Activated CD8-positive, alpha-beta T cell treated with anti-CD3 and anti-CD28 coated beads, Interleukin-2, amount 10 ng/mL, durations not matched to agents 7 days and 5 days (primary cell): ENCODE measurements around the gene MYO16. TPM values are rescaled to one million over a fixed set of nuclear protein-coding genes. Genes with fewer than 3 reads are reported as not detected.

Experiments
- ATAC-seq: fragments of 150-1000 bp; cut with Tn5 transposase; one replicate; pipeline ENCODE4 v1.10.0; 2021; ENCODE audit warnings: moderate library complexity
- CTCF ChIA-PET: fragments of 350-600 bp; sonication (Branson Sonifier 250); formaldehyde crosslinking; loops from one replicate; lab custom pipeline; 2021; ENCODE audit warnings: antibody characterized with exemption; lab: Charles Lee
- POLR2A ChIA-PET: fragments of 350-600 bp; sonication (Branson Sonifier 250); formaldehyde crosslinking; loops from one replicate; lab custom pipeline; 2021; ENCODE audit warnings: antibody characterized with exemption; lab: Charles Lee
- DNase-seq: peaks from one replicate; pipeline ENCODE4 v3.0.0-alpha.2; 2020
- H3K27ac Mint-ChIP-seq: one replicate; pipeline ENCODE4 v1.8.0; 2021; ENCODE audit warnings: mild to moderate bottlenecking, mixed read lengths
- H3K27me3 Mint-ChIP-seq: one replicate; pipeline ENCODE4 v1.8.0; 2021; ENCODE audit warnings: low read depth, mixed read lengths
- H3K36me3 Mint-ChIP-seq: one replicate; pipeline ENCODE4 v1.8.0; 2021; ENCODE audit warnings: low read depth, mixed read lengths
- H3K4me1 Mint-ChIP-seq: one replicate; pipeline ENCODE4 v1.8.0; 2021; ENCODE audit warnings: low read depth, mixed read lengths
- H3K4me3 Mint-ChIP-seq: one replicate; pipeline ENCODE4 v1.8.0; 2021; ENCODE audit warnings: mild to moderate bottlenecking, mixed read lengths
- H3K9me3 Mint-ChIP-seq: one replicate; pipeline ENCODE4 v1.8.0; 2022; ENCODE audit warnings: mixed read lengths; ENCODE audit not compliant: insufficient read depth
- total RNA-seq, 2 experiments: library from RNA; stranded (reverse); gene quantifications; one replicate each; pipeline ENCODE4 v1.2.3, GENCODE V29; 2021

MYO16 gene
- total RNA-seq, 2 experiments from 2014 or later, result not detected

- no peak overlapping the region for H3K4me3 Mint-ChIP-seq
- POLR2A ChIA-PET, result no interaction called here
- CTCF ChIA-PET, result no interaction called here
- no peaks in the 10 kb centered on the region for H3K9me3 Mint-ChIP-seq
- ATAC-seq (no peak), DNase-seq (no peak)
- no peaks in the 10 kb centered on the region for H3K4me1 Mint-ChIP-seq
- no peaks in the 10 kb centered on the region for H3K36me3 Mint-ChIP-seq
- H3K27ac Mint-ChIP-seq, result no peak overlapping the region
- peaks cover 2% of the 10 kb centered on the region for H3K27me3 Mint-ChIP-seq
Observed at GRCh38 chr13:109150696-109151095, 521.3 kb downstream of the MYO16 start.

GRCh38 chr13:109151255-109151654 is 521.8 kb downstream of the MYO16 start:
- Mint-ChIP-seq H3K4me3 (no peak overlapping the region), H3K36me3 (no peaks in the 10 kb centered on the region), H3K4me1 (no peaks in the 10 kb centered on the region), H3K9me3 (no peaks in the 10 kb centered on the region), H3K27ac (no peak overlapping the region), H3K27me3 (peaks cover 2% of the 10 kb centered on the region)
- ATAC-seq (no peak), DNase-seq (no peak)
- CTCF ChIA-PET, result no interaction called here
- POLR2A ChIA-PET, result no interaction called here

GRCh38 chr13:109151696-109152095 is 522.3 kb downstream of the MYO16 start:
- CTCF ChIA-PET, result no interaction called here
- no peaks in the 10 kb centered on the region for H3K4me1 Mint-ChIP-seq
- no peak overlapping the region for H3K27ac Mint-ChIP-seq

GRCh38 chr13:109152311-109152820 is 523.0 kb downstream of the MYO16 start:
- Mint-ChIP-seq H3K27me3 (peaks cover 4% of the 10 kb centered on the region), H3K9me3 (no peaks in the 10 kb centered on the region), H3K4me1 (no peaks in the 10 kb centered on the region), H3K36me3 (no peaks in the 10 kb centered on the region), H3K27ac (no peak overlapping the region), H3K4me3 (no peak overlapping the region)
- ChIA-PET POLR2A (no interaction called here), CTCF (no interaction called here)
- ATAC-seq, result no peak
- no peak for DNase-seq

More at GRCh38 chr13:109151696-109152095, 522.3 kb downstream of the MYO16 start:
- ATAC-seq, result no peak
- no peaks in the 10 kb centered on the region for H3K36me3 Mint-ChIP-seq
- H3K9me3 Mint-ChIP-seq, result no peaks in the 10 kb centered on the region
- POLR2A ChIA-PET, result no interaction called here
- no peak overlapping the region for H3K4me3 Mint-ChIP-seq
- no peak for DNase-seq
- H3K27me3 Mint-ChIP-seq, result peaks cover 4% of the 10 kb centered on the region

- no peak overlapping the region for H3K4me3 Mint-ChIP-seq
- H3K27ac Mint-ChIP-seq, result no peak overlapping the region
- DNase-seq (no peak), ATAC-seq (no peak)
- H3K36me3 Mint-ChIP-seq, result no peaks in the 10 kb centered on the region
- H3K9me3 Mint-ChIP-seq, result no peaks in the 10 kb centered on the region
- ChIA-PET POLR2A (no interaction called here), CTCF (no interaction called here)
- peaks cover 4% of the 10 kb centered on the region for H3K27me3 Mint-ChIP-seq
- no peaks in the 10 kb centered on the region for H3K4me1 Mint-ChIP-seq
Observed at GRCh38 chr13:109152941-109153340, 523.5 kb downstream of the MYO16 start.

GRCh38 chr13:109154146-109154545 is 524.7 kb downstream of the MYO16 start:
- H3K27me3 Mint-ChIP-seq, result peaks cover 4% of the 10 kb centered on the region
- no peaks in the 10 kb centered on the region for H3K9me3 Mint-ChIP-seq
- POLR2A ChIA-PET, result no interaction called here
- no peaks in the 10 kb centered on the region for H3K4me1 Mint-ChIP-seq
- no peak overlapping the region for H3K4me3 Mint-ChIP-seq
- no peaks in the 10 kb centered on the region for H3K36me3 Mint-ChIP-seq
- DNase-seq (no peak), ATAC-seq (no peak)
- H3K27ac Mint-ChIP-seq, result no peak overlapping the region
- CTCF ChIA-PET, result no interaction called here

- DNase-seq (no peak), ATAC-seq (no peak)
- Mint-ChIP-seq H3K36me3 (no peaks in the 10 kb centered on the region), H3K4me3 (no peak overlapping the region), H3K27ac (no peak overlapping the region), H3K4me1 (no peaks in the 10 kb centered on the region), H3K9me3 (no peaks in the 10 kb centered on the region), H3K27me3 (peaks cover 4% of the 10 kb centered on the region)
- ChIA-PET CTCF (no interaction called here), POLR2A (no interaction called here)
Observed at GRCh38 chr13:109154546-109154945, 525.1 kb downstream of the MYO16 start.

GRCh38 chr13:109154966-109155761 is 525.8 kb downstream of the MYO16 start:
- DNase-seq (no peak), ATAC-seq (no peak)
- no peaks in the 10 kb centered on the region for H3K4me1 Mint-ChIP-seq
- H3K4me3 Mint-ChIP-seq, result no peak overlapping the region
- ChIA-PET POLR2A (no interaction called here), CTCF (no interaction called here)
- H3K36me3 Mint-ChIP-seq, result no peaks in the 10 kb centered on the region
- no peak overlapping the region for H3K27ac Mint-ChIP-seq
- H3K9me3 Mint-ChIP-seq, result no peaks in the 10 kb centered on the region
- peaks cover 4% of the 10 kb centered on the region for H3K27me3 Mint-ChIP-seq

- Mint-ChIP-seq H3K4me3 (no peak overlapping the region), H3K36me3 (no peaks in the 10 kb centered on the region), H3K27me3 (peaks cover 8% of the 10 kb centered on the region), H3K4me1 (peaks cover 2% of the 10 kb centered on the region), H3K27ac (no peak overlapping the region), H3K9me3 (no peaks in the 10 kb centered on the region)
- POLR2A ChIA-PET, result no interaction called here
- ATAC-seq, result no peak
- CTCF ChIA-PET, result no interaction called here
- no peak for DNase-seq
Observed at GRCh38 chr13:109156181-109156935, 526.9 kb downstream of the MYO16 start.

- no peaks in the 10 kb centered on the region for H3K36me3 Mint-ChIP-seq
- ATAC-seq (no peak), DNase-seq (no peak)
- no peak overlapping the region for H3K27ac Mint-ChIP-seq
- ChIA-PET CTCF (no interaction called here), POLR2A (no interaction called here)
- H3K4me3 Mint-ChIP-seq, result no peak overlapping the region
- H3K4me1 Mint-ChIP-seq, result peaks cover 7% of the 10 kb centered on the region
- H3K27me3 Mint-ChIP-seq, result peaks cover 8% of the 10 kb centered on the region
- no peaks in the 10 kb centered on the region for H3K9me3 Mint-ChIP-seq
Observed at GRCh38 chr13:109157275-109157674, 527.9 kb downstream of the MYO16 start.

GRCh38 chr13:109158383-109158782 is 529.0 kb downstream of the MYO16 start:
- H3K36me3 Mint-ChIP-seq, result no peaks in the 10 kb centered on the region
- peaks cover 8% of the 10 kb centered on the region for H3K27me3 Mint-ChIP-seq
- H3K27ac Mint-ChIP-seq, result no peak overlapping the region
- ATAC-seq (no peak), DNase-seq (no peak)
- no peak overlapping the region for H3K4me3 Mint-ChIP-seq
- no peaks in the 10 kb centered on the region for H3K9me3 Mint-ChIP-seq
- ChIA-PET POLR2A (no interaction called here), CTCF (no interaction called here)
- peaks cover 11% of the 10 kb centered on the region for H3K4me1 Mint-ChIP-seq

GRCh38 chr13:109159650-109160309 is 530.4 kb downstream of the MYO16 start:
- CTCF ChIA-PET, result no interaction called here
- no peaks in the 10 kb centered on the region for H3K36me3 Mint-ChIP-seq
- H3K27me3 Mint-ChIP-seq, result peaks cover 8% of the 10 kb centered on the region
- no peak for DNase-seq
- H3K4me1 Mint-ChIP-seq, result peaks cover 11% of the 10 kb centered on the region
- no peak overlapping the region for H3K4me3 Mint-ChIP-seq
- POLR2A ChIA-PET, result no interaction called here
- no peaks in the 10 kb centered on the region for H3K9me3 Mint-ChIP-seq
- no peak overlapping the region for H3K27ac Mint-ChIP-seq
- no peak for ATAC-seq
